NB4 (cell line): ENCODE data around the gene EFNA3.

Experiments
- CTCF ChIP-seq: IDR thresholded peaks from one replicate; pipeline ENCODE4 v1.5.1; 2012; ENCODE audit warnings: low read depth, low read length
- POLR2A ChIP-seq: IDR thresholded peaks from 2 replicates; pipeline ENCODE4 v1.6.1; 2011; ENCODE audit warnings: mild to moderate bottlenecking; ENCODE audit not compliant: insufficient read length; ENCODE audit errors: extremely low read depth
- TF ChIP-seq, protein P1 (sequence below): IDR thresholded peaks from 2 replicates; pipeline ENCODE4 v1.6.1; 2011; ENCODE audit warnings: low read depth, low read length

DNA sequence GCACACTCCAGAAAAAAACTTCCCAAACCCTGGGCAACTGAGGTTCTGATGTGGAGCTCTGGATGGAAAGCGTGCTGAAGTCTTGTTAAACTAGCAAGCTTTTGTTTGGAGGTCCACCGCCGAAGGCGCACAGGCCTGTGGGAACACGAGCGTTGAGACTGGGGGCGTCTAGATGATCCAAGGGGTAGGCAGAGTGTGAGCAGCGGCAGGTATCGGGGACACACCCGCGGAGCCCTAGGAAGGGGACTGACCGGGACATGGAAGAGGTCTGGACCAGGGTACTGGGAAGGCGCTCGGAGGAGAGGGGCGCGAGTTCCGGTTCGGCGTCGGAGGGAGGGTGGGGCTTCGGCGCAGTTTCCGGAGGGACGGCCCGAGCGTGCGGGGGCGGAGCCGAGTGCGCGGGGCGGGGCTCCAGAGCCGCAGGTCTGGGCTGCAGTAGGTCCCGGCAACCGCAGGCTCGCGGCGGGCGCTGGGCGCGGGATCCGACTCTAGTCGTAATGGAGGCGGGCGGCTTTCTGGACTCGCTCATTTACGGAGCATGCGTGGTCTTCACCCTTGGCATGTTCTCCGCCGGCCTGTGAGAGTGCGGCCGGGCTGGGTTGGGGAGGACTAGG, 56.9 kb downstream of the EFNA3 start, which contains the start of gene SLC50A1:
- no peak for TF ChIP-seq CTCF
- TF ChIP-seq, protein P1, sequence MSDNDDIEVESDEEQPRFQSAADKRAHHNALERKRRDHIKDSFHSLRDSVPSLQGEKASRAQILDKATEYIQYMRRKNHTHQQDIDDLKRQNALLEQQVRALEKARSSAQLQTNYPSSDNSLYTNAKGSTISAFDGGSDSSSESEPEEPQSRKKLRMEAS = peak; percentile 29; the same call in 1 of the 2 replicates
- peak; percentile 95 for TF ChIP-seq POLR2A
